HepG2 (cell line): ENCODE measurements around the gene P3R3URF.
"Not testable (repeated sequence)": the region's sequence is repeated elsewhere in the genome, so short reads cannot be mapped to it uniquely, and the experiment has no call there.

Experiments used
- CEBPB ChIP-seq: IDR thresholded peaks from 2 replicates; pipeline ENCODE4 v1.6.1; 2011; ENCODE audit warnings: low read depth, low read length, improper control_type of control experiment, borderline replicate concordance
- HDAC6 ChIP-seq: fragments of 200-600 bp; sonication (generic); IDR thresholded peaks from 2 replicates; pipeline ENCODE4 v1.7.0; 2017; ENCODE audit warnings: mild to moderate bottlenecking, antibody characterized with exemption, low read length, low read depth
- KAT8 ChIP-seq: IDR thresholded peaks from 2 replicates; pipeline ENCODE4 v1.6.1; 2016; ENCODE audit warnings: missing genetic modification reagents, missing compliant biosample characterization
- PBX3 ChIP-seq: sonication (generic); formaldehyde crosslinking; IDR thresholded peaks from 2 replicates; pipeline ENCODE4 v1.8.1; 2023; ENCODE audit warnings: missing genetic modification reagents, inconsistent platforms, borderline replicate concordance
- POLR2AphosphoS5 ChIP-seq: IDR thresholded peaks from 2 replicates; pipeline ENCODE4 v1.6.1; 2012; ENCODE audit warnings: low read depth, low read length
- ZNF550 ChIP-seq: sonication (generic); formaldehyde crosslinking; IDR thresholded peaks from 2 replicates; pipeline ENCODE4 v1.4.0; 2020; ENCODE audit warnings: mild to moderate bottlenecking, missing genetic modification reagents, borderline replicate concordance

GRCh38 chr1:46223055-46223454 lies 46.8 kb upstream of the P3R3URF start:
- TF ChIP-seq CEBPB; ZNF550 (CRISPR knock-in tag); KAT8 (CRISPR knock-in tag); PBX3 (CRISPR knock-in tag); HDAC6; POLR2AphosphoS5: not testable (repeated sequence)
